Urothelium cell line (cell line): Measurements from ENCODE around the gene PLAC9.

Experiments used
- DNase-seq: peaks from one replicate; pipeline ENCODE4 v3.0.0; 2011; ENCODE audit warnings: low spot score, mixed read lengths
- FAIRE-seq: peaks from 2 replicates; lab custom pipeline; 2011; peaks lifted over from hg19 to GRCh38; lab: Jason Lieb, UNC

PLAC9 gene

DNA sequence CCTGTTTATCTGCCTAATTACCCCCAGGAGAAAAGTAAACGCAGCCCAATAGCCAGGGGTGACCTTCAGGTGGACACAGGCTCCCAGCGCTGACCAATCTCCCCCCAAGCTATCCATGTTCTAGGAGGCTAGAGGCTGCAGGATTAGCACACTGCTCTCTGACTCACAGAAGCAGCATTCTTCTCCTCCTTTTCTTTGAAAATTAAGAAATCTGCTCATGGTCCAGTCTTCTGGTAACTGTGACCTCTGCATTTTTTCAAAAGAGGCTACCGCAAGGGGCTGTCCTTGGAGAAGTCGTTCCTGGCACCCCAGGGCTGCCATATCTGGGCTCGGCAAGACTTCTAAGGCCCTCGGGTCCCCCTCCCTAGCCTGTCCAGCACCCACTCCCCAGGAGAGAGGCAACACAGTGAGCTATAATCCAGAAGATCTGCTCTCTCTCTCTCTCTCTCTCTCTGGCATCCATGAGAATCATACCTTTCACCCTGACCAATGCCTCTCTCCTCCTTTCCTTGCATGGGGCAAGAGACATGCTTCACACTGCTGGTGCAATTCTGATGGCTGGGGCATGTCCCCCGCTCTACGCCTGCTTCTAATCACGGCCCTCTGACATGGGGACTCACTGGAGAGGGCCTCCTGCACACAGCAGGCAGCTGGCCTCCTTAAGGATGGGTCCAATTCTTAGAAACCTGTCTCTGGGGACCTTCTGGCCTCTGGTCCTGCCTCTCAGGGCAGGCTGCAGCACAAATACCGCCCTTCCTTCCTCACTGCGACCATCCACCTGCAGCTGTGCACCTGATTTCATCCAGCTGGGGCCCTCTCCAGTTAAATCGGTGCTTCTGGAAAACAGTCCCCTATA, 45.5 kb downstream of the PLAC9 start:
- FAIRE-seq (no peak), DNase-seq (no peak)

DNA sequence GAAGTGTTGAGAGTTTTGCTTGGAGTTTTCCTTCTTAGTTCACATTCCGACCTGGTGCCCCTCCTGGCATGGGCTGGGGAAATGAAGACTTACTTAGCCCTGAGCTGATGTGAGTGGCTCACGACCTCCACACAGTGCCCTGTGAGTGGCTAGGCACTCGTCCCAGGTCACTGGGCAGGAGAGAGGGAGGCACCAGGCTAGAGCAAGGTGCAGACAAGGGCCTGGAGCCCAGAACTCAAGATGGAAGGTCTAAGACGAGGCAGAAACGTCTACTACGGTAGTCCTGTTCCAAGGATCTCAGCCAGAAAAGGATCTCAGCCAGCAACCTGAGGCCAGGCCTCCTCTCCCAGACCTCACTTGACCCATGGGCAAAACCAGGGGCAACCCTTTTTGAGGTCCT, 50.5 kb downstream of the PLAC9 start:
- no peak for FAIRE-seq

DNA sequence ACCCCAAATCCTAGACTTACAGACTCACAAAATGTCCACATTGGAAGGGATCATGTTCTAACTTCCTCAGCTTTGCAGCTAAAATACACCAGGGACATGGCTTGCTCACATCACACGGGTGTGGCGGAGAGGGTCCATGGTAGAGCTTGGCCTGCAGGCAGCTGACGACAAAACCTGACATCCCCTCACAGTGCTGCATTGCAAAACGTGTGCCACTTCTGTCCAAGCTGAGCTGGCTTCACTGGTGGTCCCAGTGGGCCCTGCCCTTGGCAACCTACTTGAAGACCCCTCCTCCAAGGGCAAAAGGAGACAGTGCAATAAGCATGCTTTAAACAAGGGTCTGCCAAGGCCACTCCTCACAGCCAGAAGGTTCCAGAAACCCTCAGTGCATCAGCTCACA, 50.9 kb downstream of the PLAC9 start:
- DNase-seq: no peak
- FAIRE-seq: no peak

More for the DNA sequence above, 50.5 kb downstream of the PLAC9 start:
- DNase-seq: no peak

DNA sequence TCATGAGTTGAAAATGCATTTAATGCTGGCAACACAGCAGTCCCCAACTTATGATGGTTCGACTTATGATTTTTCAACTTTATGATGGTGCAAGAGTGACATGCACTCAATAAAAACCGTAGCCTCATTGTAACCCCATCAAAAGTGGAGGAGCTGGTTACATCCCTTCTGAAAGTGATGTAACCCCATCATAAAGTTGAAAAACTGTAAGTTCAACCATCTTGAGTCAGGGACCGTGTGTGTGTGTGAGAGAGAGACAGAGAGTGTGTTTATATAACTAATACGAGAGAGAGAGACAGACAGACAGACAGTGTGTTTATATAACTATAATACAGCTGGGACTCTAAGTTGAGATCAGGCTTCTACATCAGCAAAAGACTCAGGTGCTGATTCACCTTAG, 51.8 kb downstream of the PLAC9 start:
- DNase-seq: no peak
- FAIRE-seq: no peak

DNA sequence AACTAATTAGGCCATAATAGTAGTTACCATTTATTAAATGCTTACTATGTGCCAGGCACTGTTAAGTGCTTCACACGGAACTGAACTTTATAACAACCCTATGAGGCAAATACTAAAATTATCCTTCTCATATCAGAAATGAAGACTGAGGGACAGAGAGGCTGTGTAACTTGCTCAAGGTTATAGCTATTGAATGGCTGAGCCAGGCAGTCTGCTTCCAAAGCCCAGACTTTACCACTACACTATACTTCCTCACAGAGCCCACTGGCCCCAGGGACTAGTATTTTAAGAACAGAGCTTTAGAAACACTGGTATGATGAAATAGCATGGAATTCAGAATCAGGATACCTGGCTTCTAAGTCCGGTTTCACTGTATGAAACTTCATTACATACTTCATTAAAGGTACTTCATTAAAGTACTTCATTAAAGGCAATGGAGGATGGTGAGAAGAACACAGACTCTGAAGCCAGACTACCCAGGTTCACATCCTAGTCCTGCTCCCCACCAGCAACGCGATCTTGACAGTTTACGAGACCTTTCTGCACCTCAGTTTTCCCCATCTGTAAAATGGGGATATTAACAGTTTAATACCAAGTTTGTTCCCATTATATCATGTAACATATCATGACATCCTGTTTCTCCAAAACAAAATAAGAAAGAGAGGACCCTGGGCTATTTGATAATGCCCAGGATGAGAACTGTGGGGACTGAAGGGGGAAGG, 53.2 kb downstream of the PLAC9 start:
- FAIRE-seq (no peak), DNase-seq (no peak)

DNA sequence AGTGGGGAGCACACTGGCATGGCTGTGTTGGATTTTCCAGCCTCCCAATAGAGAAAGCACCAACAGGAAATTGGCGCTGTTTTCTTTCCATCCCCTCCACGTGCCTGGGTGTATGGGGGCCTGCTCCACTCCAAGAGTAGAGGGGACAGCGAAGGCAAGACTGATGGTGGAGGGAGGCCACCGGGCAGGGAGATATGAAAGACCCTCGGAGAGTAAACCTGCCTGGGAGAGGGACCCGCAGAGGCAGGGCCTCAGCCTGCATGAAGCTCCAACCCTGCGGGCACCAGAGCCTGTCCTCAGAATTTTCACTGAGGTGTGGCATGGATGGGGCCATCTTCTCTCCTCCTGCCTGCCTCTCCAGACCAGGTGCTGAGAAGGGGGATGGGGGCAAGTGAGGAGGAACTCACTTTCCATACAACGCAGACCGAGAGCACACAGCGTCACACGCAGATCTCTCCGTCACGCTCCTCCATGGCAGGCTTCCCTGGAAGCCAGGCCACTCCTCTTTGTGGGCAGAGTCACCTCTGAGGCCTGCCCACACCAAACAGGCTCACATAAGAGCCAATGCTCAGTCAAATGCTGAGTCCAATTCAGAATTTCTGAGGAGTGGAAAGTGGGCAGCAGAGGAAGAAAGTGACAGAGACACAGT, 54.0 kb downstream of the PLAC9 start:
- DNase-seq (no peak), FAIRE-seq (no peak)

DNA sequence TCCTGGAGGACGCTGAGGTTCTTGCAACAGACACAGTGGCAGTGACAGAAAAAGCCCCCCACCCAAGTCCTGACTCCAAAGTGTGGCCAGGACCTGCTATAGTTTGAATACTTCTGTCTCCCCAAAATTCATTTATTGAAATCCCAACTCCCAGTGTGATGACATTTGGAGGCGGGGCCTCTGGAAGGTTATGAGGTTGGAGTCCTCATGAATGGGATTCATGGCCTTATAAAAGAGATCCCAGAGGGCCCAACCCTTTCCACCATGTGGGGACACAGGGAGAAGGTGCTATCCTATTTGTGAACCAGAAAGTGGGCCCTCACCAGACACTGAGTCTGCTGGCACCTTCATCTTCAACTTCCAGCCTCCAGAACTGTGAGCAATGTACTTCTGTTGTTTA, 54.5 kb downstream of the PLAC9 start:
- no peak for DNase-seq
- no peak for FAIRE-seq

DNA sequence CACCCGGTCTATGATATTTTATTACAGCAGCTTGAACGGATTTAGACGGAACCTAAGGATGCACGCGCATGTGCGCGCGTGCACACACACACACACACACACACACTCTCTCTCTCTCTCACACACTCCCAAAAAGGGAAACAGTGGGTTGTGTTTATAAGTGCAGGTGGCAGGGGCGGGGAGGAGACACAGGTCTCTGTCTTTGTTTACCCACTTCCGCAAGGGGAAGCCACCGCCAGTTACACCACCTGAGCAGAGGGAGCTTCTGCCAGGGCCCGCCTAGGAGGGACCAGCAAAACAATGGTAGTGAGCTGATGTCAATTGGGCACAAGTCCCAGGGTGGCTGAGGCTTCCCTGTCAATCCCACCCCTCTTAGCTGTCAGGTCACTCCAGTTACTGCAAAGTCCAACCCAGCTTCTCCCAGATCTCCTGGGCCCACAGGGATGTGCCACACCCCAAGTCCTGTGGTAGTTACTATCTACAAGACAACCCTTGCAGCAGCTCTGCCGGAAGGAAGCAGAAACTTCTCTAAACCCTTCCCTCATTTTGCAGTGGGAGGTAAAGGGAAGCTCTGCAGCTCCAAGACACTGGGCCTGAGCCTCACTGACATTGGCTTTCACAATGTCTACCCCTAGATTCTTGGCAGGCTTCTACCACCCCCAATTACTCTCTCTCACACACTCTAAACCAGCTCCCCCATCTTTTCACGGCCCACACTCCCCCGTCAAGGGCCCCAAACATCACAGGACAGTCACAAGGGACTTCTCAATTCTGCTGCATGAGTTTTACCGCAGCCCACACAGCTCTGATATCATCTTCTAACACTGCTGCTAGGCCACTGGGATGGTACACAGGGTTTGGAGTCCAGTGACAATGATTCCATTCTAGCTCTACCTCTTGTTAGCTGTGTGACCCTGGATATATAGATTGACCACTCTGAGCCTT, 55.2 kb downstream of the PLAC9 start:
- DNase-seq (no peak), FAIRE-seq (no peak)

DNA sequence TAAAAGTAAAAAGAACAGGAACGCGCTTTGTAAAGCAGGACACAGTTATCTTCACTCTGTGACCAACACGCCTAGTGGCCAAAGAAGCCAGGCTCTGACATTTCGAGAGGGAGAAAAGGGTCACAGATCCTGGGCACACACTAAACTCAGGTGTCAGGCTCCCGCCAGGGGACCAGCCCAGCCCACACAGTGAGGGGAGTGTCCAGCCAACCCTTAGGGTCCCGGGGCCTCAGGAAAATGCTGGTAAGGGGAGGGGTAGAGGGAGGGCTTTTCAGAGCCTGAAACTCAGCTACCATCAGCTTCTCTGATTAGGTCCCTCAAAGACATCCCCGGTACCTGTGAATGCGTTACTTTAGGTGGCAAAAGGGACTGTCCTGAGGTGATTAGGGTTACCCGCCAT, 56.2 kb downstream of the PLAC9 start:
- DNase-seq (no peak), FAIRE-seq (no peak)

DNA sequence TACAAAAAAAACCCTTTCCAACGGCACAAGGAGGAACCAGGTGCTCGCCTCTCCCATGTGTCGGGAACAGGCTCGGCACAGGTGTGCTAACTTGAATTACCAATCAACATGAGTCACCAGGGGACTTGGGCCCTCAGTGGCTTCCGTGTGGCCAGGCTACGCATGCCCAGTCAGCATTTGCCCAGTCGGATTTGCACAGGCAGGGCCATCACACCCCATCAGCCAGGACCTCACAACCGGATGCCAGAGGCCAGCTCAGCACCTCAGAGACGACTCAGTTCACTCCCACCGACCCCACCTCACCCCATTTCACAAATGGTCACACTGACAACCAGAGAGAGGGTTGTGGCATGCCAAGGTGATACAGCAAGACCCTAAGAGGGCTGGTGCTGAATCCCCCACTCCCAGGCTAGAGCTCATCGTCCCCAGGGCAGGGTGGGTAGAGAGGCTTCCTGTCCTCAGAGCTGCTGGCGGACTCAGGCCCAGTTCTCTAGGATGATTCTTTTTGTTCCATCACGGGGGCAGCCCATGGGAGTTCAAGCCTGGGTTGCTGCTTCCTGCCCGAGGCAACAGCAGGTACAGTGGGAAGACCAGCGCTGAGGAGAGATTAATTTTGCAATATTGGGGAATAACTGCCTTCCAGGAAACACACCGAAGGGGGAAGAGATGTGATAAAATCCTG, 59.2 kb downstream of the PLAC9 start:
- no peak for DNase-seq

DNA sequence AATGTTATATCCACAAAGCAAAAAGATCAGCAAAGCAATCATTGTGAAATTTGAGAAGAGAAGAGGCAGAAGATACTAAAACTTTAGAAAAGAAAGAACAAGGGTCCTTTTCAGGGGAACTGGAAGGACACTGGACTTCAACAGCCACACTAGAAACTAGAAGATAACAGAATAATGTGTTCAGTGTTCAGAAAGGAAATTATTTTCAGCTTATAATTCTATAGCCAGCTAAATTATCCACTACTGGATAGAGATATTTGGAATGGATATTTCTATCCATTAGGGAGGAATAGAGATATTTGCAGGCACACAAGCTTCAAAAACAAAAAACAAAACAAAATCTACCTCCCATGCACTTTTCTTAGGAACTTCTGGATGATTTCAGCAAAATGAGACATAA, 60.0 kb downstream of the PLAC9 start:
- DNase-seq (no peak), FAIRE-seq (no peak)

More for the DNA sequence above, 59.2 kb downstream of the PLAC9 start:
- FAIRE-seq: no peak

DNA sequence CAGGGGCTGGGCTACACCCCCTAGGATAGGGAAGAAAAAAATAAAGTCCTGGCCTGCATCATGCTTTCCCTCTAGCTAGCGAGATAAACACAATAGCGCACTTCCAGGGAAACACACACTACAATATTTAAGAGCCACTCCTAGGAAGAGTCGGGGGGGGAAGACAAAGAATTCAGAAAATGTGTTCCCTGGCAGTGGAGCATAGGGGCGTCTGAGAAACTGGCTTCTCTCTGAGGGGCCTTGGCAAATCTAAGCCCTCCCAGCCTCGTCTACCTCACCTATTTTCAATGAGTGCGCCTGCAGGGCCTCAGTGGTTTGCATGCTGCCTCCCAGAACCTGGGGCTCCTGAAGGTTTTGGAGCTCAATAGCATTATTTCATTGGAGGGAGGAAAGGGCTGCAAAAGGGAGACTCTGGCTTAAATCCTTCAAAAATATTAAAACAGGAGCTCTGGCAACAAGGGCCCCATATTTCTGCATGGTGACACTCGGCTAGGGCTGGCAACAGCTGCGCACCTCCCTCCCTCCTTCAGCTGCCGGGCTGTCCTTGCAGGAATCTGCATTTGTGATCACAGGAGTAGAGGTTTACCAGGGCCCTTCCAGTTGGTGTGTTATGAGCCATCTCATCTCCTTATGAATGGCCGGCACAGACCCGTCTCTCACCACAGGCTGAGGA, 62.0 kb downstream of the PLAC9 start:
- no peak for FAIRE-seq
- no peak for DNase-seq
